Measurements from ENCODE around the gene CCNK.

The CCNK gene

DNA sequence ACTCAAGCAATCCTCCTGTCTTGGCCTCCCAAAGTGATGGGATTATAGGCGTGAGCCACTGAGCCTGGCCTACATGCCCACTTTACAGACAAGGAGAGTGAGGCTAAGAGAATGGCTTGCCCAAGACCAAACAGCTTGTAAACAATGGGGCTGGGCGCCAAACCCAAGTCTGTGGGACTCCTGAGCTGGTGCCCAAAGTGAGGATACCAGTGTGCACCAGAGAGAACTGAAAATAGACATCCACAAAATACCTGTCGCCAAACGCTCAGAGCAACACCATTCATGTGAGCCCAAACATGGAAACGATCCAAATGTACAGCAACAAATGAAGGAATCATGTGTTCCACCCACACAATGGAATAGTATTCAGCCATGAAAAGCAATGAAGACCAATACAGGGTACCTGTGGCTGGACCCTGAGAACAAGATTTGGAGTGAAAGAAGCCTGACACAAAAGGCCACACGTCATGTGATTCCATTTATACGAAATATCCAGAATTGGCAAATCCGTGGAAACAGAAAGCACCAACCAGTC is 38.2 kb downstream of the CCNK start:
- DNase-seq (ENCODE audit: low read depth, low spot score): no peak

DNA sequence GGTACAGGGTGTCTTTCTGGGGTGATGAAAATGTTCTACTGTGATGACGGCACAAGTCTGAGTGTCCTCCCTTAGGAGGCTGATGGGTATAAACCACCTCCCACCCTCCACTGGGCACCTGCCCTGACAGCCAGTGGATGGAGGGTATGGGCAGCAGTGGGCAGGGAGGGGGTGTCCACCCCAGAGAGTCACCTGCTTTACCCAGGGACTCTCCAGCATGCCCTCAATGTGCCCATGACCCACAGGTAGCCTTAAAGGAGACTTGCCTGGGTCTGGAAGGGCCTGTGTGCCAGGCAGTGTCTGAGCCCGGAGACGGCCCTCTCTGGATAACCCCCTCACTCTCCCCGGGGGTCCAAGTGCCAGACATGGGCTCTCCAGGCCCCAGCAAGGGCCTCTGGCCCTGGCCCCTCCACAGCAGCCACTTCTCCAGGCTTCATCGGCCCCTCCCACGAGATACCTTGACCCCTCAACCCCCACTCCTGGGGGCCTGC is 38.8 kb downstream of the CCNK start:
- DNase-seq (ENCODE audit: low read depth, low spot score): no peak

DNA sequence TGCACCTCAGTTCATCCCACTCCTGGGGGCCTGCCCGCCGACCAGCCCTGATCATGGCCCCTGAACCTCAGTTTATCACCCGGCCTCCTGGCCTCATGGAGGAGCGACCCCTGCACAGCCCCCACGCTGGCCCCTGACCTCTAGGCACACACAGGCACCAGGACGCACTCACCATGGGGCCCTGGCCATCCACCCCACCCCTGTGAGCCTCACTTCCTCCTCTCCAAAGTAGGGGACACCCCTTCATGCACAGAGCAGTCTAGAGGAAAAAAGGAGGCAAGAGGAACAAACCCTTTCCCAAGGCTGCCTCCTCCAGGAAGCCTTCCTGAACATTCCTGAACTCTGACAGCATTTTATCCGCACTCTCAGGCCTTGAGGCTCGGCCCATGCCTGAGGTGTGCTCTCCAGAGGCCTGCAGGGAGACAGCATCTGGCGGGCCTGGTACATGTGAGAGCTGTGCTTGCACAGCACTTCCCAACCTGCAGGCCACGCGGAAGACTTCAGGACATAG is 39.4 kb downstream of the CCNK start:
- DNase-seq (ENCODE audit: low read depth, low spot score): no peak

DNA sequence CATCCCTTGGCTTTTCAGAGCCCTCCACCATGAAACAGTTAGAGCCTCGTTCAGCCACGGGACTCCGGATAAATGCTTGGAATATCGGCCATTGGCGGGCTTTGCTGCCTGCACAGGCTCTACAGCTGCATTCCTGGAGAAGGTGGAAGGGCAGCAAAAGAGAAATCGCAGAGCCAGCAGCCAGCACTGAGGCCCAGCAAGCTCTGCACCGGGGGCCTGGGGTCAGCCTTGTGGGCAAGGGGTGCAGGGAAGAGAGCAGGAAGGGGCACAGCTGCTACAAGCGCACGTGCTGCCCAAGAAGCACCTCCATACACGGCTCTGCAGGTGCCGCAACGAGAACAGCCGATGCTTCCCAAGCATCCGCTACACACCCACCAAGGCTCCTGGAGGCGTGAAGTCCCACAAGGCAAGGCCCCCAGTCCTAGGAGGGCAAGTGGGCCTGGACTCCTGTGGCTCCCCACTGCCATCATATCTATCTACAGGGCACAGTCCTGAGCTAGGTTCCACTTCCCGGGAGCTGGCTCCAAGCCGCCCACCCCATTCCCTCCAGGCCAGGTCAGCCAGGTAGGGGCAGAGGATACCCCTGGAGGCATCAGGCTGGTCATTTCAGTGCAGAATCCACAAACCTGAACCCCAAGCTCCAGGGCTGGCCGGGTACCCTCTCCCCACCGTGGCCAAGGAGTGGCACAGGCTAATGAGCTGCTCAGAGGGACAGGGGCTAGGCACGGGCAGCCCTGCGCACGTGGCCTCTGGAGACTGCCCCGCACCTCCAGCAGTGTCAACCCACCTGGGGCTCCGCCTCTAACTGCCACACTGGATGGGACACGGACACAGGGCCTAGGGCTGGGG is 40.2 kb downstream of the CCNK start:
- no peak for DNase-seq (ENCODE audit: low read depth, low spot score)

DNA sequence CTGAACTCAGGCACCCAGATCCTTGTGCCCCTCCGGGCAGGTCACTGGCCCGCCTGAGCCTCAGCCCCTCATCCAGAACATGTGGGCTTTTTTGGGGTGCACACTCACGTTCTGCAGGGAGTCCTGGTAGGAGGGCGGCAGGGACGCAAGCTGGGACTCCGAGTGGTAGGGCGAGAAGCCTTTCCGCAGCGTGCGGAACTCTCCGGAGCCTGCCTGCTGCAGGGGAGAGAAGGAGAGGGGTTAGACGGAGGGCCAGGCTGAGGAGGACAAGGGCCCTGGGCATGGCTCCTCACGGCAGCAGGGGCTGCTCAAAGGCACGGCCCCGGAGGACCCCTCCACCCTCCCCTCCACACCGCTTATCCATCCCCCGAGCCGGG is 40.8 kb downstream of the CCNK start:
- DNase-seq (ENCODE audit: low read depth, low spot score): no peak

DNA sequence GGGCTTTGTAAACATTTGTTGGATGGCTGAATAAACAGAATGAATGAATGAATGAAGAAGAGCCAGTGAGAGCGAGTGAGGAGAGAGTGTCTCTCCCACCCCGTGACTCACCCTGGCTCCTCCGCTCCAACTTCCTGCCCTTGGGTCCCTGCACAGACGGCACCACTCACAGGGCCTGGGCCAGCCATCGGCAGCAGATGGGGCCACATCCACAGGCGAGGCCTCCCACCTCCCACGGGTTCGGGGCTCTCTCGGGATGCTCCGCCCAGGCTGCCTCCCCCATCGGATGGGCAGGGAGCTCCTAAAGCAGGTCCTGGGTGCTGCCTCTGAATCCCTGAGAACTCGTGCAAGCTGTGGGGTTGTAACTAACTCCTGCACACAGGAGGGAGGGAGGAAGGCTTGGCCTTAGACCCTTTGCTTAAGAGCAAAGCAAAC is 41.3 kb downstream of the CCNK start:
- no peak for DNase-seq (ENCODE audit: low read depth, low spot score)

DNA sequence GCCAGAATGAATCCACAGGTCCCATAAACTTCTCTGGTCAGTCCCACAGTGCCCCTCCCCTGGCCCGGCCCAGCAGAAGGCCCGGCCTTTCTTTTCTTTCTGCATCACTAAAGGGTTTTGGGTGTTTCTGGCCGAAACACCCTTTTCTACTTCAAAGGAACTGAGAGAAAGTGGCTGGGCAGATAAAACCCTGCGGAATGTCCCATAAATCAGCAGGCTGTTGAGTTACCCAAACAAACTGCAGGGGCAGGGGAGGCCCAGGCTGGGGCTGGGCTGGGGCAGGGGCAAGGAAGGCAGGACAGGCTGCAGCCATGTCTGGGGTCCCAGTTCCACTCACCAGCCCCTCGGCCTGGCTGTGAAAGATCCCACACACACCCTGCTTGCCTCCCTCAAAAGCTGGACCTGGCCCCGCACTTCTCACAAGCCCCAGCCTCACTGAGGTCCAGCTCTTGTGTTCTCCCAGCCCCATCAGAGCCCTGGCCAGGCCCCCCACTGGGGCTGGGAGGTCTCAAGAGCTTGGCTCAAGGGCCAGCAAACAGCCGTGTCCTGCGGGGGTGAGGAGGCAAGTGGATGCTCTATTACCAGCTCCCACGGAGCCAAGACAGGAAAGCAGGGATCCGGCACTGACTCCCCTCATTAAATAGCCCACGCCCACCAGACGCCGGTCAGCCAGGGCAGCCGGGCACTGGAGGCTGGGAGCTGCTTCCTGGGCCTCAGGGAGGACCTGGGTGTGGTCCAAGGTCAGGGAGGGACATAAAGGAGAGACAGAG is 41.9 kb downstream of the CCNK start:
- no peak for DNase-seq (ENCODE audit: low read depth, low spot score)

DNA sequence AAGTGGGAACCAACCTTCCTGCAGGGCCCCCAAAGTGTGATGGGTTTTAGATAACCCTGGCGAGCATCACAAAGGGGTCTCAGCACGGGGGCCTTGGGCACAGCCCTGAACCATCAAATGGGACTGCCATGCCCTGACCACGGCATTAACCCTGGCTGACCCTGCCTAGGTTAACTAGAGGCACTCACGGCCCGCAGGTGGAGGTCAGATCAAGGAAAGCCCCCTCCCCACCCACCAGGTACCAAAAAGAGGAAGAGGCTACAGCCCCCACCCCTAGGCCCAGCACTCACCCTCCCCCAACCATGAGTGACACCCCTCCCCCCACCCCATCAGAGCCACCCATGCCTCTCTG is 42.5 kb downstream of the CCNK start:
- no peak for DNase-seq (ENCODE audit: low read depth, low spot score)

DNA sequence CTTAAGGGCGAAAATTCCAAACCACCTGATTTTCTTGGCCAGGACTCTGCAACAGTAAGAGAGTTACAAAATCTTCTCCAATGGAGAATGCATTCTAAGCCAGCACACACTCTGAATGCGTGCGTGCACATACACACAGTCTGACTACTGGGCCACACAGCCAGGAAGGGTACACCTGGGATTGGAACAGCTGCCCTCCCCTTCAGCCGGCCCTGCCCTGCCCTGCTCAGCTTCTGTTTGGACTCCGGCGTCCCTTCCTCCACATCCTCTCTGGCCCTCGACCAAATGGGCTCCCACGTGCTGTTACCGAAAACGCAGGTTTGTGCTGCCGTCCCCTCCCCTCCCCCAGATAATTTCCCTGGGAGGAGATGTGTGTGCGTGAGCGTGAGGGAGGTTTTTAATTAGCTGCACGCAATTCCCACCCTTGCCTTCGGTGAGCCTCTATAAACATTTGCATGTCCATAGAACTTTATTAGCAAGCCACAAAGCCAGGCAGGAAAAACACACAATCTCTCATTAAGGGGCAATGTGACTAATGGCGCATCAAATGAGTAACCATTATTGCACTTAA is 43.0 kb downstream of the CCNK start:
- DNase-seq (ENCODE audit: low read depth, low spot score): no peak

DNA sequence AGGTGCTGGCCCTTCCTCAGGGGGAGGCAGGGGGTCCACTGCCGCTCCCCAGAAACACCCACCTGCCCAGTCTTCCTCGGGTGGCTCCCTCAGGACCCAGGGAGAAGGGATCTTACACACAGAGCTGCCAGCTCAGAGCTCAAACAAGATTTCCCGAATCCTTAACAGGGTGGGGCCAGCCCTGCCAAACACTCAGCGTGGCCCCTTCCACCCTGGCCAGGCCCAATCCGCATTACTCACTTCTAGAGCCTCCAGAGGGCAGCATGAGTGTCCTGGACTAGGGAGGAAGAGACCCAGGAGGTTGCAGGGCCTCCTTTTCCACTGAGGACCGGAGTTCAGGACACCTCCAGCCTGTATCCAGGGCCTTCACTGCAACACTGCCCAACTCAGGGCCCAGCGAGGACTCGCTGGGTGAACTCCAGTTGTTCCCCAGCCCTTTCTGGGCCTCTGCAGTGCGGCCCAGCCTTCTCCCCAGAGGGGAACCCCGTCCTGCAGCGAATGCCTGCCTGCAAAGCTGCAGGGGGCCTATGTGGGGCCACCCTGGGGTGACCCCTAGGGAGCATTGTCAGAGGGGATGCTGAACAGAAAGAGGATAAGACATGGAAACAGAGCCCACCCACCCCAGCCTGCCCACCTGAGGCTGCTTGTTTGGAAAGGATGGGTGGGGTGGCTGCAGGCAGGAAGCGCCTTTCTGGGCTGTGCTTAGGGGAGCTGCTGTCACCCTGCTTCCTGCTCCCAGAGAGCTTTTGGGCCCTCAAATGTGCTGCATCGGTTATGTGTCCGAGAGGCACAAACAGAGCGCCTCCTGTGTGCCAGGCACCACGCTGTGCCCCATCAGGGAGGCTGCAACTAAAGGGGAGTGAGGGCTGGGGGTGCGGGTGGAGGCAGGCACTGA is 43.8 kb downstream of the CCNK start:
- no peak for DNase-seq (ENCODE audit: low read depth, low spot score)

DNA sequence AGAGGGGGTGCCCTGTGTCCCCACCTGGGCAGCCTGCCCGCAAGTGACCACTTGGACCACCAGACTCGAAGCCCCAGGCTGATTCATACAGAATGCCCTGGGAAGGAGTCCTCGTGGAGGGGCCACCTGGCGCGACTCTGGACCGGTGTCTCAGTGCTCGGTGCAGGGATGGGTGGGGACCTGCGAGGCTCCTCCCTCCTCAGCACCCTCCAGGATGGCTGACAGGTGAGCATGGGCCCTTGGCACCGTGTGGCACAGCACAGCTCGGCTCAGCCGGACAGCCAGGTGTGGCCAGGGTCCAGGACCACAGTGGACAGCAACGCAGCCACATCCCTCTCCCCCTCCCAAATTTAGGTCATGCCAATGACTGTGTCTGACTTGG is 44.5 kb downstream of the CCNK start:
- DNase-seq (ENCODE audit: low read depth, low spot score): no peak

DNA sequence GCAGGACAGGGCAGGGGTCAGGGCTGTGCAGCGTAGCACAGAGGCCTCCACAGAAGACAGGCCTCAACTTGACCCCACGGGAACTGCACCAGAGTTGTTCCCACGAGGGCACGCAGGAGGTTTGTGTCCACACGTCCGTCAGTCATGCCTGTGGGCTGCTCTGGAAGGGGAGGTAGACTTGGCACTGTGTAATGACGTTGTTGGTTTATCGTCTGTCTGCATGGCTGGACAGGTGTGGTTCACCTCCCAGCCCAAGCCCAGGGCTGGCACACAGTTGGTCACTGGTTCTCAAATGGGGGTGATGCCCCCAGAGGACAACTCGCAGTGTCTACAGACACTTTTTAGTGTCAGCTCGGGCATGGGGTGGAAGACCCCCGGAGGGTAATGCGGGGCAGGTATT is 45.8 kb downstream of the CCNK start:
- DNase-seq (ENCODE audit: low read depth, low spot score): no peak

DNA sequence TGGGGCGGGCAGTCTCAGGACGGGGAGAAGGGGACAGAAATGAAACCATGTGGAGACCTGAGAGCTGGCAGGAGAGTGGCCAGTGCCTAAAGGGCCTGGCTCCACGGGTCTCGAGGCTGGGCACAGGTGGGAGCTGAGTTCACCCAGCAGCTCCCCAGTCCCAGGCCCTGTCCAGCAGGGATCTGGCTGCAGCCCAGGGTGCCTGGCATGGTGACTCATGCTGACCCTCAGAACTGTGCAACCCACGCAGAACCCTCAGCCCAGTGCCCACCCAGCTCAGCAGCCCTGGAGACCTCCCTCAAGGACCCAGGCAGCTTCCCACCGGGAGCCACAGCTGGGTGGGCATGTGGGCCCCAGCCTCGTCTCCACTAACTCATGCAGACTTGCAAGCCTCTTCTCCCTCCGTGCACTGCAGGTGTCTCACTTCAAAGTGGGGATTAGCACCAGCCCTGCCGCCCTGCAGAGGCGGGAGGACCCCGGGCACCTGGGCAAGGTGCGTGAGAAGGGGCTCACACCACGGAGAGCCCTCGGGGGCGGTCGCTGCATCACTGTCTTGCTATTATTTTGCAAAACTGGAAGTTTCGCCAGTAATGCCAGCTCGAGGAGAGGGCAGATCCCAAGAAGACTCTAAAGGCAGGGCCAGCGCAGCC is 46.3 kb downstream of the CCNK start:
- DNase-seq (ENCODE audit: low read depth, low spot score): no peak

DNA sequence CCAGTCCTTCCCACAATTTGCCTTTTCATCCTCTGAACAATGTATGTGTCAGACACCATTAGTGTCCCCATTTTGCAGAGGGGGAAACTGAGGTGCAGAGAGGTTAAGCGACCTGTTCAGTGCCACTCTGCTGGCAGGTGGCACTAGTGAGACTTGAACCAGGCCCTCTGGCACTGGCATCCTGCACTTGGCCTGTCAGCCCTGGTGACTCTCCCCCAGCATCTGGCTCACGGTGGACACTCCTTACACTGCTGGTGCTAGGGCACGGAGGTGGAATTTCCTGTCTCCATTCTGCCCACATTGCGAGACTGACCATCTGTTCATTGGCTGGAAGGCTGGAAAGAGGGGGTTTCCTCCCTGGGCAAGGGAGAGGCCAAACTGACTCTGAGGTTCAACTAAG is 48.7 kb downstream of the CCNK start:
- no peak for DNase-seq (ENCODE audit: low read depth, low spot score)

DNA sequence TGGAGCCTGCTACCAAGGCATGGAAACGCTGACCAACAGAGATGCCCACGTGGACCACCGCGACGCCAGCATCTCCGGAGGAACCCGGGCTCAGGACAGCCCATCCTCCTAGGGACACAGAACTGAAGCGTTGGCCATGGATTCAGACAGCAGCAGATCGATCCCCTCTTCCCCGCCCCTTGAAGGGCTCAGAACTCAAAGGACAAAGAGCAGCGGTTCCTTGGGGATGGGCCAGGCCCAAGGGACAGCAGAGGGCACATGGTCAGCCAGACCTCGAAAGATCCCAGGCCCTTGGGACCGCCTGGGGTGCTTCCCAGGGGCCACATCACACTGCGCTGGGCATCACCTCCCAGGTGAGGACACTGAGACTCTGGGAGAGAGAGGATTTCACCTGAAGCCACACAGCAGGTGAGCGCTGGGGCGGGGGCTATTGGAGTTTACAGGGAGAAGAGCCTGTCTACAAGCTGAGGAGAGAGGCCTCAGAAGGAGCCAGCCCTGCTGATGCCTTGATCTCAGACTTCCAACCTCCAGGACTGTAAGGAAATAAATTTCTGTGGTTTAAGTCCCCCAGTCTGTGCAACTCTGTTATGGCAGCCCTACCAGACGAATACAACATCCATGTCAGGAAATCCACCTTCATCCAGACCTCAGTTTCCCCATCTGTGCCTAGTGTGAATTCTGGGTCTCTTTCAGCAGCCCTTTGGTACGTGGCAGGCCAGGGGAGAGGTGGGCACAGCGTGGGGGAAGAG is 49.4 kb downstream of the CCNK start:
- DNase-seq (ENCODE audit: low read depth, low spot score): no peak

DNA sequence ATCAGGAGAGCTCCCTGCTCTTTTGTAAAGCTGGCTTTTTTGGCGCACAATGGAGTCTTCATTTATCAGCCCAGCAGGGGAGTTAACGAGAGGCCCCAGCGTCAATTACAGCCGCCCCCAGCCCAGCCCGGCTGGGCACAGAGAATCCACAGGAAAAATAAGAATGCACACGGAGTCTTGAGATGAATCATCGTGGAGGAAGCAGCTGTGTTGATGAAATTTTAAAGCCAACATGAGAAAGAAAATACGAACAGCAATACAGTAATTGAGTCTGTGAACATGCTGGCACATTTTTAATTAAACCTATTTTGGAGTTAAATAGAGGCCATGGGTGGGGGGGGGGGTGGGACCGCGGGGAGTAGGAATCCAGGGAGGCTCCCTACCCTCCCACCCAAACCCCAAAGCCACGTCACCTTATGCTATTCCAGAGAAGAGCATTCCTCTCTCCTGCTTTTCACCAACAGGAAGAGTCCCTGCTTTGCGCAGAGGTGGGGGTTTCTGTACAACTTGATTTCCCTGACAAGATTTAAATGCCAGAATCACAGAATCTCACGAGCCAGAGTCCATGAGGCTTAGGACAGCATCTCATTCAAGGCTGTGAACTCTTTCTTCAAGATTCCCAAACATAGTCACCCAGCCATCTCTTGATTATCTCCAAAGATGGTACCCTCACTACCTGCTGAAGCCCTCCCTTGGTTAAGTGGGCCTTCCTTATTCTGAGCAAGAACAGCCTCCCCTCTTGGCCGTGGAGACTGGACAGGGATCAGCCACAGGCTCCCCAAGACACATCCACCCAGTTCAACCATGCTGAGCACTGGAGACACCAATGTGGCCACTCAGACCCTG is 50.3 kb downstream of the CCNK start:
- no peak for DNase-seq (ENCODE audit: low read depth, low spot score)

DNA sequence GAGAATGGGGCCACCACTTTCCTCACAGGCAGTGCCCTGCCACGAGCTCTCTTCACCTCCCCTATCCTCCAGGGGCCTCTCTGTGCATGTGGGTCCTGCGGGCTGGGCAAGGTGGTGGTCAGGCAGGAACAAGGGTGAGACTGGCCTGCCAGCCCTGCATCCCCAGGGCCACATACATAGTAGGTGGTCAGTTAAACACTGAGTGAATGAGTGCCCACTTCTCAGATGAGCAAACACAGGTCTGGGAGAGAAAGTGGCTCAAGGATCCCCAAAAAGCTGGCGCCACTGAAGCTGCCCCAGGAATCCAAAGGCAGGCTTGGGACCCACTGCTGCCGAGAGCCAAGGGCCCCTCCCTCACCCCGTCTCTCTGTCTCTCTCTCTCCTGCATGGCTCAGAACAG is 51.1 kb downstream of the CCNK start:
- DNase-seq (ENCODE audit: low read depth, low spot score): no peak

DNA sequence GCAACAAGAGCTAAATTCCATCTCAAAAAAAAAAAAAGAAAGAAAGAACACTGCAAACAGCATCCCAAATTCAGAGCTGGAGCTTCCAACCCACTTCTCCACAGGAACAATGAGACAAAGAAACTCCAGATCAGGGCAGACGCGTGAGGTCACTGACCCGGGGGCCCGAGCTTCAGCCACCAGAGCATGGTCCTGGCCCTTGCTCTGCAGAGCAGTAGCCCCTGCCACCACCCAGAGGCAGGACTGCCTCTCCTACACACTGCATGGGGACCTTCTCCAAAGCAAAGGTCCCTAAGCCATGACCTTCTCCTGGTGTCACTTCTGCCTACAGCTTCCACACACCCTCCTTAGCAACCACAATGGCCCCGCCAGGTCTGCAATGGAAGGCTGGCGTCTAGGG is 53.1 kb downstream of the CCNK start:
- no peak for DNase-seq (ENCODE audit: low read depth, low spot score)

DNA sequence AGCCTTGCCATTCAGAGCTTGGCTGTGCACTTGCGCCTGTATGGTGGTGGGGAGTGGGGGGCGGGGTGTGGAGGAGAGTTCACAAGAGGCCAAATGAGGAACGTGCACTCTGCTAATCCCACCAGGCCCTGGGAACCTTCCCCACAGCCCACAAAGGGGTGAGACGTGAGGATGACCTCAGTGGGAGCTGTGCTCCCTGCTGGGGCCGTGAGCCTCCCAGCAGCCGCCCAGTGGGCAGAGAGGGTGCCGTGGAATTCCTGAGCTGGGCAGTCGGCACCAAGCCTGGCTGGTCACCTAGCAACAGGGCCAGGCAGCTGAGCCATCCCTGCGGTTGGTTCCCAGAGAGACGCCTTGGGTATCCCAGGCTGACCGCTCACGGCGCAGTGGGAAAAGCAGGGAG is 53.7 kb downstream of the CCNK start:
- no peak for DNase-seq (ENCODE audit: low read depth, low spot score)

Data from activated naive CD8-positive, alpha-beta T cell treated with anti-CD3 and anti-CD28 coated beads, Interleukin-2, amount 50 U/mL, for 16 hours (primary cell).